ENCODE results near the gene BIRC7. TPM values are rescaled to one million over a fixed set of nuclear protein-coding genes. Genes with fewer than 3 reads are reported as not detected.

The BIRC7 gene
- total RNA-seq, 1 donor from 2014 or later = 15.5 TPM

DNA sequence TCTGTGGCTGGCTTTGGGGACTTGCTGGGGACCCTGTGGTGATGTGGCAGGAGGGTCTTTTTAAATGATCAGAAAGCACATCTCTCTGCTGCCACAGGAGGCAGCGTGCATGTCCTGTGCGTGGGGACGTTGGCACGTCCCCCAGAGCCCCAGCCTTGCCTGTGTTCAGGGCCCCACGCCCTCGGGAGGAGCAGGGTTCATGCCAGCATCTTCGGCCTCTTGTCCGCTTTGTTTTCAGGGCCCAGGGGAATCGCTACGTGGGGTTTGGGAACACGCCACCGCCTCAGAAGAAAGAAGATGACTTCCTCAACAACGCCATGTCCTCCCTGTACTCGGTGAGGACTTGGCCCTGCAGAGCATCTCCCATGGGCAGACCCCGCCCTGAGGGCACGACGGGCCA lies 43.0 kb downstream of the BIRC7 start:
- intact Hi-C loops (cut with DNase I) = no loop called here
- Histone ChIP-seq H3K4me1 (peaks cover 16% of the 10 kb centered on the region), H3K4me3 (no peak overlapping the region), H3K27me3 (no peaks in the 10 kb centered on the region), H3K27ac (no peak overlapping the region), H3K36me3 (peaks cover 74% of the 10 kb centered on the region), H3K9me3 (no peaks in the 10 kb centered on the region)
- ATAC-seq = no peak
- TF ChIP-seq, protein P1, sequence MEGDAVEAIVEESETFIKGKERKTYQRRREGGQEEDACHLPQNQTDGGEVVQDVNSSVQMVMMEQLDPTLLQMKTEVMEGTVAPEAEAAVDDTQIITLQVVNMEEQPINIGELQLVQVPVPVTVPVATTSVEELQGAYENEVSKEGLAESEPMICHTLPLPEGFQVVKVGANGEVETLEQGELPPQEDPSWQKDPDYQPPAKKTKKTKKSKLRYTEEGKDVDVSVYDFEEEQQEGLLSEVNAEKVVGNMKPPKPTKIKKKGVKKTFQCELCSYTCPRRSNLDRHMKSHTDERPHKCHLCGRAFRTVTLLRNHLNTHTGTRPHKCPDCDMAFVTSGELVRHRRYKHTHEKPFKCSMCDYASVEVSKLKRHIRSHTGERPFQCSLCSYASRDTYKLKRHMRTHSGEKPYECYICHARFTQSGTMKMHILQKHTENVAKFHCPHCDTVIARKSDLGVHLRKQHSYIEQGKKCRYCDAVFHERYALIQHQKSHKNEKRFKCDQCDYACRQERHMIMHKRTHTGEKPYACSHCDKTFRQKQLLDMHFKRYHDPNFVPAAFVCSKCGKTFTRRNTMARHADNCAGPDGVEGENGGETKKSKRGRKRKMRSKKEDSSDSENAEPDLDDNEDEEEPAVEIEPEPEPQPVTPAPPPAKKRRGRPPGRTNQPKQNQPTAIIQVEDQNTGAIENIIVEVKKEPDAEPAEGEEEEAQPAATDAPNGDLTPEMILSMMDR (IDR thresholded peaks at IDR 0.05) = no peak
- DNase-seq = no peak

DNA sequence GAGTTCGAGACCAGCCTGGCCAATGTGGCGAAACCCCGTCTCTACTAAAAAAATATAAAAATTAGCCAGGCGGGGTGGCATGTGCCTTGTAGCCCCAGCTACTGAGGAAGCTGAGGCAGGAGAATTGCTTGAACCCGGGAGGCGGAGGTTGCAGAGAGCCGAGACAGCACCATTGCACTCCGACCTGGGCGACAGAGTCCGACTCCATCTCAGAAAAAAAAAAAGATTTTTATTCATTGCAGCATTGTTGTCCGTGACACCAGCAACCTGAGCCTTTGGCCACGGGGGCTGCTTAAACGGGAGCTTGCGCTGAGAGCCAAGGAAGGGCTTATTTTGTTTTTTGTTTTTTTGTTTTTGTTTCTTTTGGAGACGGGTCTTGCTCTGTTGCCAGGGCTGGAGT lies 44.2 kb downstream of the BIRC7 start:
- no peak for ATAC-seq
- intact Hi-C loops (cut with DNase I) = no loop called here
- no peak for DNase-seq
- Histone ChIP-seq H3K9me3 (no peaks in the 10 kb centered on the region), H3K27ac (no peak overlapping the region), H3K27me3 (no peaks in the 10 kb centered on the region), H3K4me1 (peaks cover 4% of the 10 kb centered on the region), H3K4me3 (no peak overlapping the region), H3K36me3 (peaks cover 74% of the 10 kb centered on the region)
- TF ChIP-seq, protein P1 (IDR thresholded peaks at IDR 0.05) = no peak

DNA sequence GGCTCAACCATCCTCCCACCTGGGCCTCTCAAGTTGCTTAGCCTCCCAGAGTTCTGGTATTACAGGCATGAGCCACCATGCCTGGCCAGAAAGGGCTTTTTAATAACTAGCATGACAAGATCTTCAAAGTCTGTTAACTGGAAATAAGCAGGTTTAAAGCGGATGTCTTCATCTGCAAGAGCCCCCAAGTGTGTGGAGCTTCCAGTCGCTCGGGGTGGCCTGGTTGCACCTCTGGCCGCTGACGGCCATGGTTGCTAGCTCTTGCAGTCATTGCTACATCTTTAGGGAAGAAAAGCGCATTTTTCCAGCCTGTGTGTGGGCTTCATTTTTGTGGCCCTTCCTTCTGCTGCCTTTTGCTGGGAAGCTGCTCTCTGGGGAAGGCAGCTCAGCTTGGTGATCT lies 44.7 kb downstream of the BIRC7 start:
- Histone ChIP-seq H3K27ac (no peak overlapping the region), H3K36me3 (peaks cover 77% of the 10 kb centered on the region), H3K27me3 (no peaks in the 10 kb centered on the region), H3K9me3 (no peaks in the 10 kb centered on the region), H3K4me1 (no peaks in the 10 kb centered on the region), H3K4me3 (no peak overlapping the region)
- TF ChIP-seq, protein P1 (IDR thresholded peaks at IDR 0.05) = no peak
- ATAC-seq (no peak), DNase-seq (no peak)
- intact Hi-C loops (cut with DNase I) = no loop called here

DNA sequence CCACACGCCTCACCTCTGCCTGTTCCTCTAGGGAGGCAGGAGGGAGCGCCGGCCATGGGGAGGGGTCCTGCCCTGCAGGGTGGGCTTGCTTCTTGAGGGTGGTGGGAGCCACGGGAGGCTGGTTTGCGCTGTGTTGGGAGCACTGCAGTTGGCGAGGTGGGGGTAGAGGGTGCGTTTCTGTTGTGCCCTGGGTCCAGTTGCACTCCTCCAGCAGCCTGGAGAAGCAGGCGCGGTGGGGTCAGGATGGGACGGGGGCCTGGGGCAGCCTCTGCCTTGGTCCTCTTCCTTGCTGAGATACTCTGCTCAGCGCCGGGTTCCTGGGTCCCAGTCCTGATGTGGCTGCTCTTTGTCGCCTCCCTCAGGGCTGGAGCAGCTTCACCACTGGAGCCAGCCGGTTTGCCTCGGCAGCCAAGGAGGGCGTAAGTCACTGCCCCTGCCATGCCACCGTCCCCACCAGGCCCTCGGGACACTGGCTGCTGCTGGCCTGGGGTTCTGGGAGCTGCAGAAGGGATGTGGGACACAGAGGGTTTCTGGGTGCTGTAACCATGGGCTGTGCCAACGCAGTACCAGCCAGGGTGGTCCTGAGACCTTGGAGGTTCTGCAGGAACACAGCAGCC lies 45.3 kb downstream of the BIRC7 start:
- Histone ChIP-seq H3K27me3 (no peaks in the 10 kb centered on the region), H3K36me3 (peaks cover 76% of the 10 kb centered on the region), H3K27ac (no peak overlapping the region), H3K4me3 (no peak overlapping the region), H3K4me1 (no peaks in the 10 kb centered on the region), H3K9me3 (no peaks in the 10 kb centered on the region)
- TF ChIP-seq, protein P1 (IDR thresholded peaks at IDR 0.05) = no peak
- intact Hi-C loops (cut with DNase I) = no loop called here
- no peak for DNase-seq
- ATAC-seq = no peak

DNA sequence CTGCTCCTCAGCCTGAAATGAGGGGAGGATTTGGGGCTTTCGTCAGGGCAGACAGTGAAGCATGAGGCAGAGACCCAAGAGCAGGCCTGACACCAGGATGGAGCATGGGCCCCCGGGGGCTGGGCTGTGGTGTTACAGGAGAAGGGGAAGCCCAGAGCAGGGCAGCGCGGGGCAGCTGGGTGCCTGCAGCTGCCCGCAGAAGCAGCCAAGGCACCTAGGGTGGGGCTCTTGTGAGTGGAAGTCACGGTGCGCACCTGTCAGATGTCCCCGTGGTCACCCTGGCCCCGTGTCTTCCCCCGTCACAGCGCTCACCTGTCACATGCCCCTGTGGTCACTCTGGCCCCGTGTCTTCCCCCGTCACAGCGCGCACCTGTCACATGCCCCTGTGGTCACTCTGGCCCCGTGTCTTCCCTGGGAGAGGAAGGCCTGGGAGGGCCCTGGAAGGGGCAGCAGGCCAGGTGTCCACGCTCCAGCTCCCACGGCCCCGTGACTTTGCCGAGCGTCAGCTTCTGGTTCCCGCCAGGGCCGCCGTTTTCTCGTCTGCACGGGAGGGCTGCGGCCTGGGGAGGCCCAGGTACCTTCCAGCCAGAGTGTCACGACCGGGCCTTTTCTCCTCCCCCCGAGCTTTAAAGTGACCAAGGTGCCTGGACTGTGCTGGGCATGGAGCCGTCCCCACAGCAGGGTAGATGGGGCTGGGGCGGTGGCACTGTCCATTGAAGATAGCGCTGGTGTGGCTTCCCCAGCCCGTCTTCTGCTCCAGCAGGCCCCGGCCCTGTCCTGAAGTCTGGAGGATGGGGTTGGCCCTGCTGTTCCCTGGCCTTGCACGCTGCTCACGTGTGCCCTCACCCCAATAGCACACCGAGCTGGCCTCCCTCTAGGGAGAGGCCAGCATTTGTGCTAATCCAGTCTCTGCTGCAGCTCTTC lies 46.3 kb downstream of the BIRC7 start:
- Histone ChIP-seq H3K27ac (no peak overlapping the region), H3K36me3 (peaks cover 70% of the 10 kb centered on the region), H3K4me1 (no peaks in the 10 kb centered on the region), H3K4me3 (no peak overlapping the region), H3K9me3 (no peaks in the 10 kb centered on the region), H3K27me3 (no peaks in the 10 kb centered on the region)
- intact Hi-C loops (cut with DNase I) = no loop called here
- ATAC-seq (no peak), DNase-seq (no peak)
- TF ChIP-seq, protein P1 (IDR thresholded peaks at IDR 0.05) = no peak
